ENCODE results near the gene SMIM11.

GRCh38 chr21:34357889-34358288 lies 17.4 kb upstream of the SMIM11 start:
- TF ChIP-seq POLR2A (IDR thresholded peaks at IDR 0.05), result no peak
- TF ChIP-seq CTCF (IDR thresholded peaks at IDR 0.05), result no peak
